GM21447 (cell line): ENCODE results near the gene GNG8.

ENCODE experiments used
- ATAC-seq: cut with Tn5 transposase; IDR thresholded peaks from one replicate; pipeline ENCODE4 v1.9.1; 2021; ENCODE audit not compliant: unreplicated experiment

GNG8 gene

GRCh38 chr19:46603752-46604231 lies 32.2 kb downstream of the GNG8 start:
- no peak for ATAC-seq

GRCh38 chr19:46603195-46603637 lies 32.8 kb downstream of the GNG8 start:
- ATAC-seq, result no peak

GRCh38 chr19:46602392-46603194 lies 33.4 kb downstream of the GNG8 start:
- ATAC-seq, result no peak

- no peak for ATAC-seq
Measured at GRCh38 chr19:46601318-46602224, 34.4 kb downstream of the GNG8 start, which contains the start of gene CALM3. CALM3 (plus strand) TSS chr19:46601330; CDS start chr19:46601435, 105 bp downstream.

- ATAC-seq, result peak; percentile 69
Measured at GRCh38 chr19:46600384-46601317, 35.4 kb downstream of the GNG8 start.

GRCh38 chr19:46599716-46600373 lies 36.2 kb downstream of the GNG8 start:
- ATAC-seq, result no peak

- ATAC-seq, result no peak
Measured at GRCh38 chr19:46598372-46598917, 37.6 kb downstream of the GNG8 start.

- ATAC-seq, result no peak
Measured at GRCh38 chr19:46596008-46596407, 40.0 kb downstream of the GNG8 start.

GRCh38 chr19:46591870-46592269 lies 44.1 kb downstream of the GNG8 start:
- ATAC-seq, result no peak

GRCh38 chr19:46591254-46591653 lies 44.7 kb downstream of the GNG8 start:
- ATAC-seq, result no peak

- no peak for ATAC-seq
Measured at GRCh38 chr19:46587861-46588260, 48.1 kb downstream of the GNG8 start.

- ATAC-seq, result no peak
Measured at GRCh38 chr19:46586294-46586693, 49.7 kb downstream of the GNG8 start.

GRCh38 chr19:46585539-46585938 lies 50.5 kb downstream of the GNG8 start:
- ATAC-seq, result no peak
